Stimulated activated CD8-positive, alpha-beta memory T cell treated with anti-CD3 and anti-CD28 coated beads, Interleukin-4, amount 100 ng/mL, for 24 hours (primary cell): ENCODE results near the gene PTGS2.
"Not testable (repeated sequence)": the region's sequence is repeated elsewhere in the genome, so short reads cannot be mapped to it uniquely, and the experiment has no call there.

ENCODE experiments used
- DNase-seq: peaks from one replicate; pipeline ENCODE4 v3.0.0-alpha.2; 2020; ENCODE audit warnings: low read depth

Gene PTGS2

DNA sequence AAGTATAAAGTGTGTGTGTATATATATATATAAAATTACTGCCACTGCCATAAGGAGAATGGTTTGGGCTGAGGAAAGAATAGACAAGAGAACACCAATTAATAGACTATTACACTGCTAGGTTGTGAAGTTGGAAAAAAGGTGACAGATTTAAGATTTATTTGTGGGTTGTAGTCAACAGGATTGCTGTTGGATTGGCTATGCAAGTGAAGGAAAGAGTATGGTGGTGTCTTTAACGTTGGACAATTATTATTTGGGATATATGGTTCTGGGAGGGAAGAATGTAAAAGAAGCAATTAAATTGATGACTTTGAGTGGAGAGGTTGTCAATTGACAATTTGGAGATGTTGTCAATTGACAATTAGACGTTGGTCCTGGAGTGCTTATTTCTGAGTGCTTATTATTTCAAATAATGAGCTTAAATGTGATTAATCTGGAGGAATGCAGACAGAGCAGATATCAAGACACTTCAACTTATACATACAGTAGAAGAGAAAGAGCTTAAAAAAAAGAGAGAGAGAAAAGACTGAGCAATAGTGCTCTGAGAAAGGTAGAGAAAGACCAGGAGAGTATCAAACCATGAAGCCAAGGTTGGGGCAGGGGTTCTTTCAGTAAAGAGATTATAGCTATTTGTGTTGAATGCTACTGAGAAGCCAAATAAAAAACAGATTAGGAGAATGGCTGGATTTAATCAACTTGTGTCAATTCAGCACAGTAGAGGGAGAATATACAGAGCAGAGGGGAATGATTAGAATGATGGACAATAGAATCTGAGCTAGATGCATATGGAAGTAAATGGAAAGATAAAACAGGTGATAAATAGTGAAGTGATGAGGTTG lies 9.7 kb downstream of the PTGS2 start:
- no peak for DNase-seq

DNA sequence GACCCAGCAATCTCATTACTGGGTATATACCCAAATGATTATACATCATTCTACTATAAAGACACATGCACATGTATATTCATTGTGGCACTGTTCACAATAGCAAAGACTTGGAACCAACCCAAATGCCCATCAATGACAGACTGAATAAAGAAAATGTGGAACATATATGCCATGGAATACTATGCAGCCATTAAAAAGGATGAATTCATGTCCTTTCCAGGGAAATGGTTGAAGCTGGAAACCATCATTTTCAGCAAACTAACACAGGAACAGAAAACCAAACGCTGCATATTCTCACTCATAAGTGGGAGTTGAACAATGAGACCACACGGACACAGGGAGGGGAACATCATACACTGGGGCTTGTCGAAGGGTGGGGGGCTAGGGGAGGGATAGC lies 10.4 kb downstream of the PTGS2 start:
- DNase-seq = not testable (repeated sequence)

DNA sequence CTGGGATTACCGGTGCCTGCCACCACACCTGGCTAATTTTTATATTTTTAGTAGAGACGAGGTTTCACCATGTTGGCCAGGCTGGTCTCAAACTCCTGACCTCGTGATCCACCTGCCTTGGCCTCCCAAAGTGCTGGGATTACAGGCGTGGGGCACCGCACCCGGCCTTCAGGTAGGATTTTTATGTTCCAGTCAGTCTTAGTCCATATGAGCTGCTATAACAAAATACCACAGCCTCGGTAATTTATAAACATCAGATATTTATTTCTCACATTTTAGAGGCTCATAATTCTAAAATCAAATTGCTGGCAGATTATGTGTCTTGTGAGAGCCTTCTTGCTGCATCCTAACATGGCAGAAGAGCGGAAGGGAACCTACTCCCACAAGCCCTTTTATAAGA lies 16.0 kb downstream of the PTGS2 start:
- DNase-seq = not testable (repeated sequence)

DNA sequence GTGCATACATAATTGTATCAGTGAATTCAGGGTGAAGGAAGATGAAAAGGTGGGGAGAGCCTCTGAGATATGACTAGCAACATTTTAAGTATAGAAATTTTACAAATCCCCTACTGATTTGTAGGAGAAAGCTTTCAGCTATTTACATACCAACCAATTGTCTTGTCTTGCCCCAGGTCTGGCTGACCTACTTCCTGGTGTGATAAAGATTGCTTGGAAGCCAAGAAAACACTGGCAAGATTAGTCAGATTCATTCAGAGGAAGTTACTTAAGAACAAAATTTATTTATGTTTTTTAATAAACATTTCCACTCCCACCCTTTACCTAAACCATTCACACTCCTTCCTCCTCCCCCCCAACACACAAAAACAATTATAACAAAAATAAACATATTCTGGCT lies 17.5 kb downstream of the PTGS2 start:
- DNase-seq = no peak

DNA sequence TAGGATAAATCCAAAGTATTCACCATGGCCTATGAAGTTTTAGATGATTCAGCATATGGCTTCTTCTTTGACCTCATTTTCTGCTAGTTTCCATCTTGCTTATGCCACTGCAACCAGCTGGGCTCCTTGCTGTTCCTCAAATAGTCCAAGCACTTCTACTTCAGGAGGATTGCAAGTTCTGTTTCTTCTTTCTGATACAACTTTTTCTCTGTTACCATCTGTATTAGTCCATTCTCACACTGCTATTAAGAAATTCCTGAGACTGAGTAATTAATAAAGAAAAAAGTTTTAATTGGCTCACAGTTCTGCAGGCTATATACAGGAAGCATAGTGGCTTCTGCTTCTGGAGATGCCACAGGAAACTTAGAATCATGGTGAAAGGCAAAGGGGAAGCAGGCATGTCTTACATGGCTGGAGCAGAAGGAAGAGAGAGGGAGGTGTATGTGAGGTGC lies 20.3 kb downstream of the PTGS2 start:
- DNase-seq = no peak

DNA sequence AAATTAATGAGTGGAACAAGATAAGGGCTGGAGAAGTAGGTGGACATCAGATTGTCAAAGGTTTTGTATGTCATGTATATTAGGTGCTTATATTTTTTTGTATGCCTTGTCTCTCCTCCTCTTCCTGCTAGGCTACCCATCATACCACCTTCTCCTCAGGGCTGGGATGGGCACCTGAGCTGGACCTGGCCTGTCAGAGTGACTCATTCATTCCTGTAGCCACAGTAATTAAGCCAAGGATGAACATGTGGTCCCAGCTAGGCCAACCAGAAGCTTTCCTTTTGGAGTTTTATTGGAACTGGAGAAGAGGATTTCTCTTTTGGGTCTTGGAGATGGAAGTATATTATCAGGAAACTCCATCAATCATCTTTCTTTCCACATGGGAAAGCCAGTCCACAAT lies 21.2 kb downstream of the PTGS2 start:
- no peak for DNase-seq

DNA sequence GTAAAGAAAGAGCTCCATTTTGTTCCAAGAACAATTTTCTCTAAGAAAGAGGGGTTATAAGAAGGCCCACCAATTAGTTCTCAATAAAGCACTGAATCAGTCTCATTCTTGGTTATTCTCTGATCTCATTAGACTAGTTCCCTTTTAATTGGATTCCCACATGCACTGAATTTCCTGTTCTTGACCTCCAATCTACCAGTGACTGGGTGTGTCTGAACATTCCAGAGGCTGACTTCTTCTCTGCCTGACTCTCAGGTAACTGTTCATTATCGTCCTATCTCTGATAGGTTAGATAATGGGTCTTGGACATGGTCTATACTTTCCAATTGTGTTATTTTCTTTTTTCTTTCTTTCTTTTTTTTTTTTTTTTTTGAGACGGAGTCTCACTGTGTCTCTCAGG lies 22.7 kb downstream of the PTGS2 start:
- DNase-seq = no peak

DNA sequence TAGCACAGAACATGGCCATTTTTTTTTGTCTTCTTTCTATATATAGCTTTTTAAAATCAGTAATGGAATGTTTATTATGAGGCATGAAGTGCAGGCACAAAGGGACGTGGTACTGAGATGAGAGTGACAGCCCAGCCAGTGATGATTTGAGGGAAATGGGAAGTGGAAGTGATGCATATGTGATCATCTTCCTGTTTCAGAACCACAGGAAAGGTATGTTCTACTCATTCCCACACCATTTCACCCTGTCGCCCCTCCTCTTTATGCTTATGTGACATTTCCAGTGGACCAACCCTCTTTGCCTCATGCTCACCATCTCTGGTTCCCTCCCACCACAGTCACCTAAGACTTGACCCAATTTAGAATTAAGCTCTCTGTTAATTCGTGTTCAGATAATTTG lies 24.3 kb downstream of the PTGS2 start:
- DNase-seq = no peak

DNA sequence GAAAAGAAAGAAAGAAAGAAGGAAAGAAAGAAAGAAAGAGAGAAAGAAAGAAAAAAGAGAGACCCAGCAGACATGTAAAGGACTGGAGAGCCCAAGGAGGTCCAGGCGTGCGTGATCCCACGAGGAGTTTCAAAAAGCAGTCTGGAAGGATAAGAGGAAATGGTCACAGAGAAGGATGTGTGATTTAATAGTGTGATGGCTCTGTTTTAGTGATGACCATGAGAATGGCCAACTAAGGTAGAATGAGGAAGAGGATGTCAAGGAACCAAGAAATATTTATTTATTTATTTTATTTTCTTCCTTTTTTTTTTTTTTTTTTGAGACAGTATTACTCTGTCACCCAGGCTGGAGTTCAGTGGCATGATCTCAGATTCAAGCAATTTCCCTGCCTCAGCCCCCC lies 25.5 kb downstream of the PTGS2 start:
- no peak for DNase-seq

DNA sequence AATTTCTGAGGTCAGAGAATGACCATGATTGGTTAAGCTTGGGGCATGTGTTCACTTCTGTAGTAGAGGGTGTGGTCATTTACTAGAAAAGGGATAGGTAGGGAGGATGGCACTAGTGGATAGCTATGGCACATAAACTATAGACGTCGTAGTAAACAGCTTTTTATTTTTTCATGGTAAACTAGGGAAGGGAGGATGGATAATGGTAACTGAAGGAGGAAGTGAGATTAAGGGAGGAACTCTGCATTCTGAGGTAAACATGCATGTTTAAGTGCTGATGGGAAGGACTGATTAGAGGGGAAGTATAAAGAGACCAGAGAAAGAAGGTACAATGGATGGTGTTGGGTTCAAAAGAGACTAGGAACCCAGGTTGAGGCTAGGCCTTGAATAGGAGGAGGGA lies 26.9 kb downstream of the PTGS2 start:
- DNase-seq = no peak

DNA sequence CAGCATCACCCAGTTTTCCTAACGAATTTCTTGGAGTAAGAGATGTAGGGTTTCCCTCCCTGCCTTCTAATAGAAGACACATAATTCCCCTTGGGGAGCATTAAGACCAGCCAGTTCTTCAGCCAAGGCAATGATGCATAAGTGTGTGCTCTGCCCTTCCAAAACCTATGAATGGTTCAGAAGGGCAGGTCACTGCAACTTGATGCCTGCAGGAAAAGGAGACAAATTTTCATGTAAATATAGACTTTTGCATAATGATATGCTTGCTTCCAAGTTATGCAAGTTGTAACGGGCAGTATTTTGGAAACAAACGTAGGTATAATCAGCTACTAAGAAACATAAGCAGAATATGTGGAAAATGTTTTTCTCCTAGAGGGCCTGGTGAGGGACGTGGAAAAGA lies 31.6 kb downstream of the PTGS2 start:
- DNase-seq = no peak

DNA sequence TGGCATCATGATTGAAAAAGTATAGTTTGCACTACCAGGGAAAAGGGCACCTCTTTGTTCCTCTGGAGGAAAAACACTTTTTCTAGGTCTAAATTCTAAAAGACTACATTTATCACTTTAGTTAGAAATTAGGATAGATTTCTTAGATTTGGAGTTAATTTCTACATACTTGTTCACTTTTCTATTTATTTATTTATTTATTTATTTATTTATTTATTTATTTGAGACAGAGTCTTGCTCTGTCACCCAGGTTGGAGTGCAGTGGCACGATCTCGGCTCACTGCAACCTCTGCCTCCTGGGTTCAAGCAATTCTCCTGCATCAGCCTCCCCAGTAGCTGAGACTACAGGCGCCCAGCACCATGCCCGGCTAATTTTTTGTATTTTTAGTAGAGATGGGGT lies 32.2 kb downstream of the PTGS2 start:
- not testable (repeated sequence) for DNase-seq

DNA sequence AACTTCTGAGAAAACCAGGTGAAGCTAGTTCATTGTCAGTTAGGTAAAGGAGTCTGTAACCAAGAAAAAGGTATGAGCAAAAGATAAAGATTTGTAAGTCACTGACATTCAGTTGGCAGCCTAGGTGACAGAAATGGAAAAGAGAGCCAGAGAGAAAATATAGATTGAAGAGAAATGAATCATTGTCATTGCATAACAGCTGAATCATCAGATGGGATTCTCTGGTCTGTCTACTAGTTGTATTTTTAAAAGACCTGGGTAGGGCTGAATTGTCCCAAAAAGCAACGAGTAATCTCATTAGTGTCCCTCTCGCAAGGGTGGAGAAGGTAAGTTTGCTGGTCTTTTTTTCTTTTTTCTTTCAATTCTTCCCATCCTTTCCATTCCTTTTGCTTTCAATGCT lies 36.6 kb downstream of the PTGS2 start:
- DNase-seq = no peak

DNA sequence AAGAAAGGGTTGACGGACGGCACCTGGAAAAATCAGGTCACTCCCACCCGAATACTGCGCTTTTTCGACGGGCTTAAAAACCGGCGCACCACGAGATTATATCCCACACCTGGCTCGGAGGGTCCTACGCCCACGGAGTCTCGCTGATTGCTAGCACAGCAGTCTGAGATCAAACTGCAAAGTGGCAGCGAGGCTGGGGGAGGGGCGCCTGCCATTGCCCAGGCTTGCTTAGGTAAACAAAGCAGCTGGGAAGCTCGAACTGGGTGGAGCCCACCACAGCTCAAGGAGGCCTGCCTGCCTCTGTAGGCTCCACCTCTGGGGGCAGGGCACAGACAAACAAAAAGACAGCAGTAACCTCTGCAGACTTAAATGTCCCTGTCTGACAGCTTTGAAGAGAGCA lies 42.7 kb downstream of the PTGS2 start:
- DNase-seq = not testable (repeated sequence)

DNA sequence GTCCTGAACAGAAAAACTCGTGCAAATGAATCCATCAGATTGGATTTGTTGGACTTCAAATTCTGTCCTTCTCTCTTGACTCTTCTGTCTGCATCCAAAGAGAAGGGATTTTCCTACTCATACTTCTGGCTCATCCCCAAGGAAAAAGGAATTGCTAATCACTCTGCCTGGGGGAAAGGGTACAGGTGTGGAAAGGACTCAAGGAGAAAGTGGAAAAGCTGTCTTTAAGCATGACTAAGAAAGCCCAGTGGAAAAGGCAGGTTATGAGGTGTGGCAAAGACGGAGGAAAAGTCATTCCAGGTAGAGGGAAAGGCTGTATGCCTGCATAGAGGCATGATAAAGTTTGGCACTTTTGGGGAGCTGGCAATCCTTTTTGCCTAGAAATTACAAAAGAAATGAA lies 43.4 kb downstream of the PTGS2 start:
- no peak for DNase-seq

DNA sequence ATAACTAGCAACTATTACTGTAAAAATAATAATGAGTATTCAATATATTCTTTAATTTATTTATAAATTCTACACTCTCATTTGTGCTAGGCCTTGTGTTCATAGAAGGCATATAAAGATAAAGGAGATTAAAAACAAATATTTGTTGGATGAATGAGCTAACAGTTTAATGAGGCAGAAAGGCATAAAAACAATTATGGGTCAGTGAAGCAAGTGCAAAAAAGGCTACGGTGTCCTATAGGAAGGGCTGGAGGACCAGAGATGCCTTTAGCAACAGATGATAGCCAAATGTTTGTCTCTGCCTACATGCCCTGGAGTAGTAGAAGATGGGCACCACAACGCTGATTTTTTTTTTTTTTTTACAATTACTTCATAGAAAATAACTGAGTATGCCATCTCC lies 45.7 kb downstream of the PTGS2 start:
- no peak for DNase-seq

DNA sequence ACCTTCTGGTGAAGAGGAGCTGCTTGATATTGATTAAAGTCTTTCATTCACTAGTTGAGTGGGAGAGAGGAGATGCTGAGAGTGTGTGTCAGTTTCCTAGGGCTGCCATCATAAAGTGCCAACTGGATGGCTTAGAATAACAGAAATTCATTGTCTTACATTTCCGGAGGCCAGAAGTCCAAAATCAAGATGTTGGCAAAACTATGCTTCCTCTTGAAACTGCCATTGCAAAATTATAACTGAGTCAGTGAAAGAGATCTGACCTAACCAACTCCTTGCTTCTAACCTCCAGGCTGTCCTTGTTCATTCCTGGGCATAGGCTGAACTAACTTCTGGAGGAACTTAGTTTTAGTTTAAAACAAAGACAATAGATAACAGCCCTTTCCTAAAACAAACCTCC lies 47.1 kb downstream of the PTGS2 start:
- no peak for DNase-seq

DNA sequence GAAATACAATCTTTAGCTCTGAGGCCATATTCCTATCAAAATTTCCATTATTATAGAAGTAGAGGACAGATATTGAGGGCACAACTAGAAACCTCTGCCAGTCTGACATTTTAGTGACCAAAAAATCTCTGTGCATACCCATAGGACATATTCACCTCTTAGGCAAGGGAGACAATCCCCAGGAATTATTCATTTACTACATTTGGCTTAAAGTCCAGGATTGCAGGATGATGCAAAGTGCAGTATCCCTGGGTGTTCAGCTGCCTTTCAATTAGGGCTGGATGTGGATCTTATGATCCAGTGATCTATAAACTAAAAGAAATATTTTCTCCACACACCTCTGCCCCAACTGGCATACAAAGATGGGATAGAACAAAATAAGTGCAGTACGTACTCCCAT lies 50.9 kb downstream of the PTGS2 start:
- no peak for DNase-seq

DNA sequence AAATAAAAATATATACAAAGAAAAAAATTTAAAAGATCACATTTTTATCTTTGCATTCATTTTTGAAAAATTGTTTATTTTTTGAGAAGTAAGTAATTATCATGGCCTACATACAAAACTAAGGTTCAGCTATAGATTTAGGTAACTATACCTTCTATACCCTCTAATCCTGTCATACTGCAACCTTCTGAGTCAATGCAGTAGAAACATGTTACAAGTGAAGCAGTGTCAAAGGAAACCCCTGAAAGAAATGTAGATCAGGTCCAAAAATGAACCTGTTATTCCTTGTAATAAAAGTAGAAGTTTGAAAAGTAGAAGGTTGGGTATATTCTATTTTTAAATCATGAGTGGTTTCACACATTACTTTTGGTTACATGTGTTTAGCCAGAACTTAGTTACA lies 51.3 kb downstream of the PTGS2 start:
- no peak for DNase-seq

DNA sequence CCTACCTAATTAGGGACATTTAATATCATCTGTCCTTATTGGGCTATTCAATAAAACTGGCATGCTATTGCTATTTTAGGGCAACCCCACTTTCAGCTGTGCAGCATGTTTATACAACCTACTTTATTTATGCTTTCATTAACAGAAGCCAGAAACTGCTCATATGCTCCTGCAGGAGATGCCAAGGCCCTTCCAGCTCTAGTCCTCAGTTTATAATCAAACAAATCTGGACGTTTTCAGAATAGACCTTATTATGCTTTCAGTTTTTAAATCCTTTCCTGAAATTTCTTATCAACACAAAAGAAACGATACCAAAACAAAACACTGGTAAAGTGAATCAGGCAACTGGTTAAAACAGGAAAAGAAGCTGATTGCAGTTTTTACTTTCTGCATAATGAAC lies 53.2 kb downstream of the PTGS2 start:
- no peak for DNase-seq

DNA sequence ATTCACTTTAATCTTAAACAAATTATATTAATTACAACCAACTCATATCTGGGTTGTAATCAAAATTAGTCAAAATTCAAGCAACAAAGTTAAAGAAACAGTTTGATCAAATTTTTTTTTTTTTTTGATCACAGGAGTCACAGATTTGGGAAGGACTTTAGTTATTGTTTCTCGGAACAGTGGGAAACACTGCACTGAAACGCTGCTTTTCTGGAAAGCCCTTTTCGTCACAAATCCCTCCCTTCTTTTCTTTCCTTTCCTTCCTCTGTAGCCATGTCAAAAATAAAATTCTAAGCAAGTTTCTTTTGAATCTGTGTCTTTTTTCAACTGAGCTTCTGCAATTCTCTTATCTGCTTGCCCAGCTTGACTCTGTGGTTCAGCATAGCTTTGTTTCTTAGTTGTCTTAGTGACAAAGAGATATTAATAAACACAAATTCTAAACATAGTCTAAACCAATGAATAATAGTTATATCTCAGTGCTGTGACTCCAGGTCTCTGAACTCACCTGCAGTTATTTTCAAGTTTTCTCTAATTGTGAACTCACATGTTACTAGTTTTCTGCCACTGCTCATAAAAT lies 53.8 kb downstream of the PTGS2 start:
- DNase-seq = no peak

DNA sequence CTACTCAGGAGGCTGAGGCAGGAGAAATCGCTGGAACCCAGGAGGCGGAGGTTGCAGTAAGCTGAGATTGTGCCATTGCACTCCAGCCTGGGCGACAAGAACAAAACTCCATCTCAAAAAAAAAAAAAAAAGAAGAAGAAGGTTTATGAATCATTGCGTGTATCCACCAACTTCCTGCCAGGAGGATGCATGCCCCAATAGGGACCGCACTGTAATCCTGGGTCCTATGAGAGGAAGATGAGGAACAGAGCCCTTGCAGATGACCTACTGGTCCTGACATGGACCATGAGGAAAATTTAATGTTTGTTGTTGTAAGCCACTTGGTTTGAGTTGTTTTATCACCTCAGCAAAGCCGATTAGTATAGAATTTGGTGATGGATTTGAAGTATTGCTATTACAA lies 56.7 kb downstream of the PTGS2 start:
- no peak for DNase-seq
